GM23338 (cell line): ENCODE data around the gene CAVIN2. TPM values are rescaled to one million over a fixed set of nuclear protein-coding genes. Genes with fewer than 3 reads are reported as not detected.

ENCODE experiments used
- ATAC-seq: fragments of 200-7000 bp; cut with Tn5 transposase; 3 replicates; pipeline ENCODE4 v1.9.1; 2020
- DNase-seq: peaks from one replicate; pipeline ENCODE4 v3.0.0-alpha.2; 2015; ENCODE audit warnings: low spot score
- H2AFZ ChIP-seq: fragments of 200-600 bp; sonication (generic); 2 replicates; pipeline ENCODE4 v1.8.0; 2016; ENCODE audit warnings: antibody characterized with exemption, mild to moderate bottlenecking, moderate library complexity
- H3F3A ChIP-seq: fragments of 200-600 bp; sonication (generic); replicated peaks from 2 replicates; pipeline ENCODE4 v1.8.0; 2017; ENCODE audit warnings: antibody characterized with exemption, mixed run types, low read depth
- H3K27ac ChIP-seq: fragments of 200-600 bp; sonication (generic); 2 replicates; pipeline ENCODE4 v1.6.1; 2016; ENCODE audit warnings: low read depth
- H3K27me3 ChIP-seq: fragments of 200-600 bp; sonication (generic); 2 replicates; pipeline ENCODE4 v1.8.0; 2016; ENCODE audit warnings: mild to moderate bottlenecking, mixed run types, moderate library complexity; ENCODE audit not compliant: insufficient read depth
- H3K36me3 ChIP-seq: fragments of 200-600 bp; sonication (generic); 2 replicates; pipeline ENCODE4 v1.8.0; 2016; ENCODE audit warnings: mild to moderate bottlenecking; ENCODE audit not compliant: insufficient read depth
- H3K4me1 ChIP-seq: fragments of 200-600 bp; sonication (generic); 2 replicates; pipeline ENCODE4 v1.8.0; 2016; ENCODE audit warnings: mild to moderate bottlenecking, moderate library complexity; ENCODE audit not compliant: insufficient read depth
- H3K4me2 ChIP-seq: fragments of 200-600 bp; sonication (generic); 2 replicates; pipeline ENCODE4 v1.7.1; 2017; ENCODE audit warnings: mixed run types
- H3K4me3 ChIP-seq: fragments of 200-600 bp; sonication (generic); 2 replicates; pipeline ENCODE4 v1.6.1; 2016; ENCODE audit warnings: mixed run types
- H3K79me2 ChIP-seq: fragments of 200-600 bp; sonication (generic); replicated peaks from 2 replicates; pipeline ENCODE4 v1.8.0; 2017; ENCODE audit warnings: mild to moderate bottlenecking; ENCODE audit not compliant: insufficient read depth
- H3K9me2 ChIP-seq: fragments of 200-600 bp; sonication (generic); 2 replicates; pipeline ENCODE4 v1.8.0; 2017; ENCODE audit not compliant: insufficient read depth
- H4K20me1 ChIP-seq: fragments of 200-600 bp; sonication (generic); replicated peaks from 2 replicates; pipeline ENCODE4 v1.8.0; 2017; ENCODE audit warnings: mild to moderate bottlenecking; ENCODE audit not compliant: insufficient read depth
- H3K27ac Mint-ChIP-seq: 2 replicates; pipeline ENCODE4 v1.8.0; 2020; ENCODE audit warnings: inconsistent platforms, mild to moderate bottlenecking, moderate library complexity, mixed read lengths
- H3K27me3 Mint-ChIP-seq: 3 replicates; pipeline ENCODE4 v1.8.0; 2022; ENCODE audit warnings: low read depth, mild to moderate bottlenecking, moderate library complexity, mixed read lengths, inconsistent platforms; ENCODE audit not compliant: insufficient read depth, poor library complexity
- H3K36me3 Mint-ChIP-seq: 3 replicates; pipeline ENCODE4 v1.8.0; 2021; ENCODE audit warnings: low read depth, mild to moderate bottlenecking, inconsistent platforms, moderate library complexity, mixed read lengths
- H3K4me1 Mint-ChIP-seq: 3 replicates; pipeline ENCODE4 v1.8.0; 2020; ENCODE audit warnings: mild to moderate bottlenecking, inconsistent platforms, mixed read lengths
- H3K4me3 Mint-ChIP-seq: 3 replicates; pipeline ENCODE4 v1.8.0; 2021; ENCODE audit warnings: moderate library complexity, mild to moderate bottlenecking, inconsistent platforms, mixed read lengths
- H3K9me3 Mint-ChIP-seq: 3 replicates; pipeline ENCODE4 v1.8.0; 2020; ENCODE audit warnings: moderate library complexity, mild to moderate bottlenecking, inconsistent platforms, mixed read lengths
- CREB1 ChIP-seq: fragments of 250-450 bp; sonication (Bioruptor Pico); IDR thresholded peaks from 2 replicates; pipeline ENCODE4 v1.5.0; 2020; ENCODE audit warnings: low read depth, mild to moderate bottlenecking, moderate library complexity
- CTCF ChIP-seq, 2 experiments: fragments of 200-600 bp in 1 of 2; sonication (generic) in 1 of 2; conservative IDR thresholded peaks; 2 replicates each; pipeline versions ENCODE4 v1.5.1 to v1.6.1; 2016 to 2017; ENCODE audit warnings: antibody characterized with exemption in 2 of 2, low read depth in 2 of 2, mild to moderate bottlenecking in 2 of 2, moderate library complexity in 1 of 2
- EZH2phosphoT487 ChIP-seq: fragments of 200-600 bp; sonication (generic); IDR thresholded peaks from one replicate; pipeline ENCODE4 v1.8.1; 2018; ENCODE audit warnings: antibody characterized with exemption; ENCODE audit not compliant: unreplicated experiment
- NANOG ChIP-seq: IDR thresholded peaks from 2 replicates; pipeline ENCODE4 v1.6.1; 2016; ENCODE audit warnings: antibody characterized with exemption, borderline replicate concordance
- ZNF114 ChIP-seq: fragments of 250-450 bp; sonication (Bioruptor Pico); IDR thresholded peaks from 2 replicates; pipeline ENCODE4 v1.5.0; 2020; ENCODE audit warnings: mild to moderate bottlenecking, moderate library complexity
- polyA plus RNA-seq: library from polyadenylated mRNA; unstranded; fragments of >200 nt; fragmentation: Nextera tagmentation; extraction: Ambion mirVana; gene quantifications from 2 replicates; pipeline ENCODE4 v1.2.1, GENCODE V29; 2016
- total RNA-seq: library from RNA; depleted of rRNA; stranded (reverse); fragments of >200 nt; shearing (Covaris generic); gene quantifications from 2 replicates; pipeline ENCODE4 v1.2.3, GENCODE V29; 2014
- TF ChIP-seq, protein P1 (sequence below): fragments of 250-450 bp; sonication (Bioruptor Pico); IDR thresholded peaks from 2 replicates; pipeline ENCODE4 v1.5.0; 2020; ENCODE audit warnings: mild to moderate bottlenecking, moderate library complexity

CAVIN2 gene
- total and polyA plus RNA-seq, 2 experiments from 2014 or later: 0.07 to 0.15 TPM

- TF ChIP-seq, protein P1, sequence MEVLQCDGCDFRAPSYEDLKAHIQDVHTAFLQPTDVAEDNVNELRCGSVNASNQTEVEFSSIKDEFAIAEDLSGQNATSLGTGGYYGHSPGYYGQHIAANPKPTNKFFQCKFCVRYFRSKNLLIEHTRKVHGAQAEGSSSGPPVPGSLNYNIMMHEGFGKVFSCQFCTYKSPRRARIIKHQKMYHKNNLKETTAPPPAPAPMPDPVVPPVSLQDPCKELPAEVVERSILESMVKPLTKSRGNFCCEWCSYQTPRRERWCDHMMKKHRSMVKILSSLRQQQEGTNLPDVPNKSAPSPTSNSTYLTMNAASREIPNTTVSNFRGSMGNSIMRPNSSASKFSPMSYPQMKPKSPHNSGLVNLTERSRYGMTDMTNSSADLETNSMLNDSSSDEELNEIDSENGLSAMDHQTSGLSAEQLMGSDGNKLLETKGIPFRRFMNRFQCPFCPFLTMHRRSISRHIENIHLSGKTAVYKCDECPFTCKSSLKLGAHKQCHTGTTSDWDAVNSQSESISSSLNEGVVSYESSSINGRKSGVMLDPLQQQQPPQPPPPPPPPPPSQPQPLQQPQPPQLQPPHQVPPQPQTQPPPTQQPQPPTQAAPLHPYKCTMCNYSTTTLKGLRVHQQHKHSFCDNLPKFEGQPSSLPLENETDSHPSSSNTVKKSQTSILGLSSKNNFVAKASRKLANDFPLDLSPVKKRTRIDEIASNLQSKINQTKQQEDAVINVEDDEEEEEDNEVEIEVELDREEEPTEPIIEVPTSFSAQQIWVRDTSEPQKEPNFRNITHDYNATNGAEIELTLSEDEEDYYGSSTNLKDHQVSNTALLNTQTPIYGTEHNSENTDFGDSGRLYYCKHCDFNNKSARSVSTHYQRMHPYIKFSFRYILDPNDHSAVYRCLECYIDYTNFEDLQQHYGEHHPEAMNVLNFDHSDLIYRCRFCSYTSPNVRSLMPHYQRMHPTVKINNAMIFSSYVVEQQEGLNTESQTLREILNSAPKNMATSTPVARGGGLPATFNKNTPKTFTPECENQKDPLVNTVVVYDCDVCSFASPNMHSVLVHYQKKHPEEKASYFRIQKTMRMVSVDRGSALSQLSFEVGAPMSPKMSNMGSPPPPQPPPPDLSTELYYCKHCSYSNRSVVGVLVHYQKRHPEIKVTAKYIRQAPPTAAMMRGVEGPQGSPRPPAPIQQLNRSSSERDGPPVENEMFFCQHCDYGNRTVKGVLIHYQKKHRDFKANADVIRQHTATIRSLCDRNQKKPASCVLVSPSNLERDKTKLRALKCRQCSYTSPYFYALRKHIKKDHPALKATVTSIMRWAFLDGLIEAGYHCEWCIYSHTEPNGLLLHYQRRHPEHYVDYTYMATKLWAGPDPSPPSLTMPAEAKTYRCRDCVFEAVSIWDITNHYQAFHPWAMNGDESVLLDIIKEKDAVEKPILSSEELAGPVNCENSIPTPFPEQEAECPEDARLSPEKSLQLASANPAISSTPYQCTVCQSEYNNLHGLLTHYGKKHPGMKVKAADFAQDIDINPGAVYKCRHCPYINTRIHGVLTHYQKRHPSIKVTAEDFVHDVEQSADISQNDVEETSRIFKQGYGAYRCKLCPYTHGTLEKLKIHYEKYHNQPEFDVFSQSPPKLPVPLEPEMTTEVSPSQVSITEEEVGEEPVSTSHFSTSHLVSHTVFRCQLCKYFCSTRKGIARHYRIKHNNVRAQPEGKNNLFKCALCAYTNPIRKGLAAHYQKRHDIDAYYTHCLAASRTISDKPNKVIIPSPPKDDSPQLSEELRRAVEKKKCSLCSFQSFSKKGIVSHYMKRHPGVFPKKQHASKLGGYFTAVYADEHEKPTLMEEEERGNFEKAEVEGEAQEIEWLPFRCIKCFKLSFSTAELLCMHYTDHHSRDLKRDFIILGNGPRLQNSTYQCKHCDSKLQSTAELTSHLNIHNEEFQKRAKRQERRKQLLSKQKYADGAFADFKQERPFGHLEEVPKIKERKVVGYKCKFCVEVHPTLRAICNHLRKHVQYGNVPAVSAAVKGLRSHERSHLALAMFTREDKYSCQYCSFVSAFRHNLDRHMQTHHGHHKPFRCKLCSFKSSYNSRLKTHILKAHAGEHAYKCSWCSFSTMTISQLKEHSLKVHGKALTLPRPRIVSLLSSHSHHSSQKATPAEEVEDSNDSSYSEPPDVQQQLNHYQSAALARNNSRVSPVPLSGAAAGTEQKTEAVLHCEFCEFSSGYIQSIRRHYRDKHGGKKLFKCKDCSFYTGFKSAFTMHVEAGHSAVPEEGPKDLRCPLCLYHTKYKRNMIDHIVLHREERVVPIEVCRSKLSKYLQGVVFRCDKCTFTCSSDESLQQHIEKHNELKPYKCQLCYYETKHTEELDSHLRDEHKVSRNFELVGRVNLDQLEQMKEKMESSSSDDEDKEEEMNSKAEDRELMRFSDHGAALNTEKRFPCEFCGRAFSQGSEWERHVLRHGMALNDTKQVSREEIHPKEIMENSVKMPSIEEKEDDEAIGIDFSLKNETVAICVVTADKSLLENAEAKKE (CRISPR knock-in tag): no peak
- TF ChIP-seq CTCF (conservative IDR thresholded peaks at IDR 0.05; ENCODE audit: low read depth in 2 of 2): no peak
- TF ChIP-seq ZNF114 (CRISPR knock-in tag): no peak
Observed at GRCh38 chr2:191892391-191892790, 45.5 kb upstream of the CAVIN2 start (continued).

DNA sequence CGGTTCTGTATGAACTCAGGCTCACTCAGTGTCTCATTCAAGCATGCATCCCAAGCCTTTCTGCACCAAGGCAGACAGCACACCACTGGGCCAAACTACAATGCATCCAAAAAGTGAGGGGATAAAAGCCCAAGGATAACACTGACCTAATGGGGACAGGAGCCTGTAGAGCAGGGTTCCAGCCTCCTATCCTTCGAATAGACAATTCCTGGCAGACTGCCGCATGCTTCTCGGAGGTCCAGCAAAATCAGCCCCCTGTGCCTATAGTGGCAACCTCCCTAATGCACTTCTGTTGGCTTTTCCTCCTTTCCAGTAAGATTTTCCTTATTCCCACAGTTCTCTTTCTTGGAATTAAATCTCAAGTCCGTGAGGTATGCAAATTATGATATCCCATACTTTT lies 44.8 kb upstream of the CAVIN2 start:
- no peaks in the 10 kb centered on the region for H3K4me1 ChIP-seq
- H3K27me3 ChIP-seq: no peaks in the 10 kb centered on the region
- H3K4me2 ChIP-seq: no peak overlapping the region
- no peaks in the 10 kb centered on the region for H3K9me2 ChIP-seq
- Mint-ChIP-seq H3K27me3 (no peaks in the 10 kb centered on the region), H3K36me3 (no peaks in the 10 kb centered on the region), H3K4me3 (no peak overlapping the region), H3K9me3 (peaks cover 5% of the 10 kb centered on the region; the same call in 2 of the 3 replicates), H3K4me1 (no peaks in the 10 kb centered on the region), H3K27ac (no peak overlapping the region)
- no peak for ATAC-seq
- H3K79me2 ChIP-seq: no peaks in the 10 kb centered on the region
- no peaks in the 10 kb centered on the region for H3F3A ChIP-seq
- H3K4me3 ChIP-seq: no peak overlapping the region
- no peak overlapping the region for H3K27ac ChIP-seq
- DNase-seq: no peak
- H2AFZ ChIP-seq: peak overlapping the region; percentile 85; the same call in 1 of the 2 replicates
- H4K20me1 ChIP-seq: no peaks in the 10 kb centered on the region
- H3K36me3 ChIP-seq: no peaks in the 10 kb centered on the region
- TF ChIP-seq NANOG: no peak
- TF ChIP-seq CREB1 (CRISPR knock-in tag): no peak
- TF ChIP-seq, protein P1 (CRISPR knock-in tag): no peak
- TF ChIP-seq EZH2phosphoT487: no peak
- TF ChIP-seq ZNF114 (CRISPR knock-in tag): no peak
